ENCODE data around the gene AIRE. TPM values are rescaled to one million over a fixed set of nuclear protein-coding genes. Genes with fewer than 3 reads are reported as not detected.

The AIRE gene
- total RNA-seq, 2 donors from 2014 or later = 1.0 TPM; not detected in 1

DNA sequence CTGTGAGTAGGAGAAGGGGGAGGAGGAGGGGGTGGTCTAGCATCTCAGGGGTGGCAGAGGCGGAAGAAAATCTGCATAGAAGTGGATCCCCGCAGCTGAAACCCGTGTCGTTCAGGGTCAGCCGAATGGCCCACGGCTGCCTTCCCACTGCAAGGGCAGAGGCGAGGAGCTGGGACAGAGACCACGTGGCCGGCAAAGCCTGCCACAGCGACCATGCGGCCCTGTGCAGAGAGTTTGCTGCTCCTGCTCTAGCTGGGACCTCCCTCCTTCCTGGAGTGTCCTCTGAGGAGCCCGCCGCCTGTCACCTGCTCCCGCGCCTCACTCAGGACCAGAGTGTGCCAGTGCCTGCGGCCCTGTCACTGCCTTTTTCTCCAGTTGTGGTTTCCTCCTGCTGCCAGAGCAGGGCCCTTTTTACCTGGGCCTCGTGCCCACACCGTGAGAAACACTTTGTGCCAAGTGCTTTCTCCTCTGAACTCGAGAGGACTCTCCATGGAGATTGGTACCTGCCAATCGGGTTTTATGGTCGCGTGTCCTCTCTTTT is 62.3 kb downstream of the AIRE start:
- no peaks in the 10 kb centered on the region for H3K36me3 ChIP-seq (replicated peaks in 1 of 2; ENCODE audit: insufficient read depth in 1 of 2, low read depth in 2 of 2)
- no peaks in the 10 kb centered on the region for H3K4me1 ChIP-seq
- intact Hi-C loops (cut with DNase I) = no loop called here
- no peaks in the 10 kb centered on the region for H3K9me3 ChIP-seq
- peaks cover 0 to 7% of the 10 kb centered on the region in 2 donors for H3K27me3 ChIP-seq
- ATAC-seq (no peak), DNase-seq (no peak)
- no peak overlapping the region for H3K27ac ChIP-seq
- 42 to 57% methylated on average over 17 to 22 of the region's 22 CpGs for WGBS, 2 donors
- no peak for TF ChIP-seq CTCF (IDR thresholded peaks at IDR 0.05)
- no peak for TF ChIP-seq POLR2A (IDR thresholded peaks at IDR 0.05)
- no peak overlapping the region for H3K4me3 ChIP-seq

Small RNA genes within 50 kb of the gene (small RNA-seq; reads per million reads assigned to genes)
- not detected for gene AP001059.3

Other genes with a start within 250 kb of the AIRE start
- gene PWP2, start 178.5 kb upstream of the AIRE start, total RNA-seq = 10 to 100 TPM in 1 of 2 donors, 1 to 10 TPM in 1; 6.5 to 14.5 TPM
- 1 to 10 TPM; 2.1 to 3.0 TPM for gene GATD3, start 152.2 kb upstream of the AIRE start, total RNA-seq
- gene ICOSLG, start 44.9 kb upstream of the AIRE start, total RNA-seq = 1 to 10 TPM; 1.6 to 2.0 TPM
- gene DNMT3L, start 24.0 kb upstream of the AIRE start, total RNA-seq = not detected
- gene PFKL, start 14.2 kb downstream of the AIRE start, total RNA-seq = 100 to 1,000 TPM in 1 of 2 donors, 10 to 100 TPM in 1; 56.8 to 104 TPM
- gene CFAP410, start 53.5 kb downstream of the AIRE start, total RNA-seq = 10 to 100 TPM; 24.6 to 43.8 TPM
- 1 to 10 TPM; 2.1 to 2.3 TPM for gene TRPM2, start 67.7 kb downstream of the AIRE start, total RNA-seq
- 1 to 10 TPM in 1 of 2 donors, under 1 TPM in 1; 0.33 to 1.0 TPM for gene LRRC3, start 169.6 kb downstream of the AIRE start, total RNA-seq